Progenitor cell of endocrine pancreas (in vitro differentiated cells): ENCODE results near the gene OLFM3. TPM values are rescaled to one million over a fixed set of nuclear protein-coding genes. Genes with fewer than 3 reads are reported as not detected.

Experiments
- DNase-seq: peaks from one replicate; pipeline ENCODE4 v3.0.0; 2021; ENCODE audit warnings: low spot score; ENCODE audit not compliant: unreplicated experiment
- H3K27ac Mint-ChIP-seq: 2 replicates; pipeline ENCODE4 v1.8.0; 2021; ENCODE audit warnings: mild to moderate bottlenecking, moderate library complexity, mixed read lengths
- H3K27me3 Mint-ChIP-seq: 2 replicates; pipeline ENCODE4 v1.8.0; 2021; ENCODE audit warnings: mixed read lengths
- H3K36me3 Mint-ChIP-seq: 2 replicates; pipeline ENCODE4 v1.8.0; 2022; ENCODE audit warnings: mixed read lengths; ENCODE audit not compliant: insufficient read depth
- H3K4me1 Mint-ChIP-seq: 2 replicates; pipeline ENCODE4 v1.8.0; 2021; ENCODE audit warnings: low read depth, mixed read lengths
- H3K4me3 Mint-ChIP-seq: 2 replicates; pipeline ENCODE4 v1.8.0; 2021; ENCODE audit warnings: low read depth, mild to moderate bottlenecking, moderate library complexity, mixed read lengths
- H3K9me3 Mint-ChIP-seq: 2 replicates; pipeline ENCODE4 v1.8.0; 2021; ENCODE audit warnings: low read depth, mixed read lengths
- CTCF ChIP-seq: fragments of 200-600 bp; sonication (generic); IDR thresholded peaks from one replicate; pipeline ENCODE4 v1.5.0; 2021; ENCODE audit warnings: antibody characterized with exemption, mild to moderate bottlenecking; ENCODE audit not compliant: unreplicated experiment
- total RNA-seq: library from RNA; stranded (reverse); gene quantifications from 2 replicates; pipeline ENCODE4 v1.2.1, GENCODE V29; 2021

The OLFM3 gene
- total RNA-seq, 1 donor from 2014 or later = 1.1 TPM

GRCh38 chr1:101835988-101836387 is 160.7 kb downstream of the OLFM3 start:
- no peak for DNase-seq
- no peak for TF ChIP-seq CTCF
- Mint-ChIP-seq H3K9me3 (no peaks in the 10 kb centered on the region), H3K27ac (no peak overlapping the region), H3K4me3 (no peak overlapping the region), H3K36me3 (no peaks in the 10 kb centered on the region), H3K4me1 (no peaks in the 10 kb centered on the region), H3K27me3 (no peaks in the 10 kb centered on the region)

GRCh38 chr1:101833312-101833711 is 163.4 kb downstream of the OLFM3 start:
- Mint-ChIP-seq H3K27me3 (no peaks in the 10 kb centered on the region), H3K9me3 (no peaks in the 10 kb centered on the region), H3K4me3 (no peak overlapping the region), H3K36me3 (no peaks in the 10 kb centered on the region), H3K27ac (no peak overlapping the region), H3K4me1 (no peaks in the 10 kb centered on the region)
- no peak for TF ChIP-seq CTCF
- DNase-seq = no peak

- Mint-ChIP-seq H3K27ac (no peak overlapping the region), H3K27me3 (no peaks in the 10 kb centered on the region), H3K9me3 (no peaks in the 10 kb centered on the region), H3K4me1 (no peaks in the 10 kb centered on the region), H3K4me3 (no peak overlapping the region), H3K36me3 (no peaks in the 10 kb centered on the region)
- DNase-seq = no peak
- no peak for TF ChIP-seq CTCF
These were observed 170.3 kb downstream of the OLFM3 start for GRCh38 chr1:101826416-101826815.

GRCh38 chr1:101820071-101820470 is 176.7 kb downstream of the OLFM3 start:
- peak; percentile 12 for DNase-seq
- Mint-ChIP-seq H3K36me3 (no peaks in the 10 kb centered on the region), H3K4me3 (no peak overlapping the region), H3K27ac (no peak overlapping the region), H3K9me3 (no peaks in the 10 kb centered on the region), H3K4me1 (peaks cover 2% of the 10 kb centered on the region), H3K27me3 (no peaks in the 10 kb centered on the region)
- peak; percentile 74 for TF ChIP-seq CTCF

GRCh38 chr1:101816262-101816661 is 180.5 kb downstream of the OLFM3 start:
- no peak for DNase-seq
- no peak overlapping the region for H3K27ac Mint-ChIP-seq
- no peak for TF ChIP-seq CTCF
- H3K27me3 Mint-ChIP-seq = no peaks in the 10 kb centered on the region
- H3K36me3 Mint-ChIP-seq = no peaks in the 10 kb centered on the region
- peaks cover 2% of the 10 kb centered on the region for H3K4me1 Mint-ChIP-seq
- no peaks in the 10 kb centered on the region for H3K9me3 Mint-ChIP-seq
- H3K4me3 Mint-ChIP-seq = no peak overlapping the region
